Measurements from ENCODE around the gene SH3TC1.

Gene SH3TC1

DNA sequence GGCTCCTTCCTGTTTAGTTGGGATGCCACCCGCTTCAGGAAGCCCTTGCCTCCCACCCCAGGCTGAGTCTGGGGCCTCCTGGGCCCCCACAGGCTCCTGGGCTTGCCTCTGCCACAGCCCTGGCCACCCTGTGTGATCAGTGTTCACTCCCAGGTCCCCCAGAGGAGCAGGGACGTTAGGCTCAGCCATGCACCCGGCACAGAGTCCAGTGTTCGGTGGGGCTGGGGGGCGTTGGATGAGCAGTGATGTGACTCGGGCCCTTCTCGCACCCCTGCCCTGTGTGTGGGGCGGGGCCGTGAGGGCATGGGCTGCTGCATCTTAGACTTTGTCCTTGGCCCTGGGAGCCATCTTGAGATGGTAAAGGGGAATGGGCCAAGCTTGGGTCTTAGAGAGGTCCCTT lies 40.6 kb downstream of the SH3TC1 start:
- in situ Hi-C loops (cut with HindIII; ENCODE audit: low sequenced_read_pairs): no loop called here
- no peak for DNase-seq (ENCODE audit: low read depth, low spot score)
- H3K4me3 ChIP-seq (ENCODE audit: low read depth, low read length): no peak overlapping the region
- TF ChIP-seq, protein P1, sequence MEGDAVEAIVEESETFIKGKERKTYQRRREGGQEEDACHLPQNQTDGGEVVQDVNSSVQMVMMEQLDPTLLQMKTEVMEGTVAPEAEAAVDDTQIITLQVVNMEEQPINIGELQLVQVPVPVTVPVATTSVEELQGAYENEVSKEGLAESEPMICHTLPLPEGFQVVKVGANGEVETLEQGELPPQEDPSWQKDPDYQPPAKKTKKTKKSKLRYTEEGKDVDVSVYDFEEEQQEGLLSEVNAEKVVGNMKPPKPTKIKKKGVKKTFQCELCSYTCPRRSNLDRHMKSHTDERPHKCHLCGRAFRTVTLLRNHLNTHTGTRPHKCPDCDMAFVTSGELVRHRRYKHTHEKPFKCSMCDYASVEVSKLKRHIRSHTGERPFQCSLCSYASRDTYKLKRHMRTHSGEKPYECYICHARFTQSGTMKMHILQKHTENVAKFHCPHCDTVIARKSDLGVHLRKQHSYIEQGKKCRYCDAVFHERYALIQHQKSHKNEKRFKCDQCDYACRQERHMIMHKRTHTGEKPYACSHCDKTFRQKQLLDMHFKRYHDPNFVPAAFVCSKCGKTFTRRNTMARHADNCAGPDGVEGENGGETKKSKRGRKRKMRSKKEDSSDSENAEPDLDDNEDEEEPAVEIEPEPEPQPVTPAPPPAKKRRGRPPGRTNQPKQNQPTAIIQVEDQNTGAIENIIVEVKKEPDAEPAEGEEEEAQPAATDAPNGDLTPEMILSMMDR (IDR thresholded peaks at IDR 0.05; ENCODE audit: low read depth, low read length): no peak

- DNase-seq (ENCODE audit: low read depth, low spot score): no peak
- TF ChIP-seq, protein P1 (IDR thresholded peaks at IDR 0.05; ENCODE audit: low read depth, low read length): no peak
- in situ Hi-C loops (cut with HindIII; ENCODE audit: low sequenced_read_pairs): no loop called here
- H3K4me3 ChIP-seq (ENCODE audit: low read depth, low read length): no peak overlapping the region
These were observed 41.3 kb downstream of the SH3TC1 start for GRCh38 chr4:8240211-8241041.

DNA sequence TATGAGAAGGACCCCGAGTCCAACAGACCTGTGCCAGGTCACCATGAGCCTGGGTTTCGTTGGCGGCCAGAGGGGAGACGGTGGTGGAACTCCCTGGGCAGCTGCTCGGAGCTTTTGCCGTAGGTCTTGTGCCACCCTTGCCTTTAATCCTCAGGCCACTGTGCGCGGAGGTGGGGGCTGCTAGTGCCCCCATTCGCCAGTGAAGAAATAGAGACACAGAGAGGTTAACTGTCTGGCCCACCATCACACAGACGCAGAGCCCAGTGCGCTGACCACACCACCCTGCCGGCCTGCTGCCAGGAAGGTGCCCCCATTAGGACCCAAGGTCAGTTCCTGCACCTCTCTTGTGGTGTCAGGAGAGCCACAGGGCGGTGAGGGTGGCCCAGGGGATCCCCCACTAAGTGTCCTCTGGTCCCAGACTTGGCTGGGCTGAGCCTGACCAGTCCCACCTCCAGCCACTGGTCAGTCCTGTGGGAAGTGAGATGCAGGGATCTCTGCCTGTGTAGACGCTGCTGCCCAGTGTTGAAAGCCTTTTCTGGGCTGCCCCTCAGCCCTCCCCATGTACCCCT lies 42.2 kb downstream of the SH3TC1 start:
- TF ChIP-seq, protein P1 (IDR thresholded peaks at IDR 0.05; ENCODE audit: low read depth, low read length): no peak
- DNase-seq (ENCODE audit: low read depth, low spot score): no peak
- no peak overlapping the region for H3K4me3 ChIP-seq (ENCODE audit: low read depth, low read length)
- in situ Hi-C loops (cut with HindIII; ENCODE audit: low sequenced_read_pairs): no loop called here

DNA sequence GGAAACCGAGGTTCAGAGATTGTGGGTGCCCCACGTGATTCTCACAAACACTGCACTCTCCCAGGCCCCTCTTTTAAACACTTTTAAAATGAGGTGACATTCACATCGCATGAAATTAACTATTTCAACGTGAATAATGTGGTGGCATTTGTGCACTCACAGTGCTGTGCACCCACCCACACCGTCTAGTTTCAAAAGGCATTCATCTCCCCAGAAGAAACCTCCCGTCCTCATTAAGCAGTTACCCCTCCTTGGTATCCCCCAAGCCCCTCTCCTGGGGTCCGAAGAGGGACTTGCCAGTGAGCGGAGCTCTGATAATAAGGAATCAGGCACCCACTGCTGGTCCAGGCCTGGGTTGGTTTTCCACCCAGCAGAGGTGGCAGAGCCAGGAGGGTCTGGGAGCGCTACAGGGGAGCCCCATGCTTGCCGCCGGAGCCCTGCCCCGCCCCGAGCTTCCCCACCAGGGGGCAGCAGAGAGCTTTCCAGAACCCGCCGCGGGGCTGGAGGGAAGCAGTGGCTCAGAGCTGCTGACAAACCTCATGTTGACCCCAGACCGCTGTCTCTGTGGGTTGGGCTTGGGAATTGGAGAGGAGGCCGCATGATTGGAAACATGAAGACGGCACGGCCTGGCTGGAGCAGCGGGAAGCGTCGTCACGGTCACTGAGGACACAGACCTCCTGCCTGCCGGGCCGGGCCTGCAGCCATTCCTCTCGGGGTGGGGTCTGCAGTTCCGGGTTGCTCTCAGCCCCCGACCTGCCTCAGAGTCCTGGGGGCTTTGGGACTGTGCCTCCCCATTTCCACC lies 43.0 kb downstream of the SH3TC1 start:
- in situ Hi-C loops (cut with HindIII; ENCODE audit: low sequenced_read_pairs): no loop called here
- H3K4me3 ChIP-seq (ENCODE audit: low read depth, low read length): no peak overlapping the region
- TF ChIP-seq, protein P1 (IDR thresholded peaks at IDR 0.05; ENCODE audit: low read depth, low read length): peak; percentile 99
- peak; percentile 92 for DNase-seq (ENCODE audit: low read depth, low spot score)

- TF ChIP-seq, protein P1 (IDR thresholded peaks at IDR 0.05; ENCODE audit: low read depth, low read length): no peak
- no peak for DNase-seq (ENCODE audit: low read depth, low spot score)
- in situ Hi-C loops (cut with HindIII; ENCODE audit: low sequenced_read_pairs): no loop called here
- no peak overlapping the region for H3K4me3 ChIP-seq (ENCODE audit: low read depth, low read length)
These were observed 43.9 kb downstream of the SH3TC1 start for GRCh38 chr4:8242782-8243560.
